AG09309 (cell line): ENCODE measurements around the gene GIPC2.

ENCODE experiments used
- DNase-seq: peaks from one replicate; pipeline ENCODE4 v3.0.0-alpha.2; 2010; ENCODE audit warnings: low read depth
- H3K4me3 ChIP-seq: 2 replicates; pipeline ENCODE4 v1.5.1; 2011; ENCODE audit warnings: mild to moderate bottlenecking, low read depth, low read length, moderate library complexity; ENCODE audit not compliant: control insufficient read depth
- TF ChIP-seq, protein P1 (sequence below): IDR thresholded peaks from 2 replicates; pipeline ENCODE4 v1.5.1; 2011; ENCODE audit warnings: mild to moderate bottlenecking, low read depth, low read length, inconsistent platforms; ENCODE audit not compliant: insufficient read depth, control insufficient read depth; ENCODE audit errors: missing control alignments

The GIPC2 gene

DNA sequence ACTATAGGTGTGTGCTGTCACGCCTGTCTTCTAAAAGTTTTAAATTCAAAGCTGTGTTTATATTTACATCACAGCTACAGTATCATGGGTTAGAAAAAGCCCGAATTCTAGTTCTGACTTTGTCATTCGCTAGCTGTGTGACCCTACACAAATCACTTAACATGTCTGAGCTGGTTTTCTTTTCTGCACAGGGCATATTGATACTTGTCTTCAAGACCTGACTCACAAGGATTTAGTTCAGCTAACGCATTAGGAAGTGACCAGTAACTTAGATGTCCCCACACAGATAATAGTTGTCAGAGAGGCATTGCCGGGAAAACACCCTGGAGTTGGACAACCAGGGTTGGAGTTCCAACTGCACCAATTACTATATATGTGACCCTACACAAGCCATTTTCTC is 25.9 kb downstream of the GIPC2 start:
- TF ChIP-seq, protein P1, sequence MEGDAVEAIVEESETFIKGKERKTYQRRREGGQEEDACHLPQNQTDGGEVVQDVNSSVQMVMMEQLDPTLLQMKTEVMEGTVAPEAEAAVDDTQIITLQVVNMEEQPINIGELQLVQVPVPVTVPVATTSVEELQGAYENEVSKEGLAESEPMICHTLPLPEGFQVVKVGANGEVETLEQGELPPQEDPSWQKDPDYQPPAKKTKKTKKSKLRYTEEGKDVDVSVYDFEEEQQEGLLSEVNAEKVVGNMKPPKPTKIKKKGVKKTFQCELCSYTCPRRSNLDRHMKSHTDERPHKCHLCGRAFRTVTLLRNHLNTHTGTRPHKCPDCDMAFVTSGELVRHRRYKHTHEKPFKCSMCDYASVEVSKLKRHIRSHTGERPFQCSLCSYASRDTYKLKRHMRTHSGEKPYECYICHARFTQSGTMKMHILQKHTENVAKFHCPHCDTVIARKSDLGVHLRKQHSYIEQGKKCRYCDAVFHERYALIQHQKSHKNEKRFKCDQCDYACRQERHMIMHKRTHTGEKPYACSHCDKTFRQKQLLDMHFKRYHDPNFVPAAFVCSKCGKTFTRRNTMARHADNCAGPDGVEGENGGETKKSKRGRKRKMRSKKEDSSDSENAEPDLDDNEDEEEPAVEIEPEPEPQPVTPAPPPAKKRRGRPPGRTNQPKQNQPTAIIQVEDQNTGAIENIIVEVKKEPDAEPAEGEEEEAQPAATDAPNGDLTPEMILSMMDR, result no peak
- DNase-seq, result no peak
- H3K4me3 ChIP-seq, result no peak overlapping the region

DNA sequence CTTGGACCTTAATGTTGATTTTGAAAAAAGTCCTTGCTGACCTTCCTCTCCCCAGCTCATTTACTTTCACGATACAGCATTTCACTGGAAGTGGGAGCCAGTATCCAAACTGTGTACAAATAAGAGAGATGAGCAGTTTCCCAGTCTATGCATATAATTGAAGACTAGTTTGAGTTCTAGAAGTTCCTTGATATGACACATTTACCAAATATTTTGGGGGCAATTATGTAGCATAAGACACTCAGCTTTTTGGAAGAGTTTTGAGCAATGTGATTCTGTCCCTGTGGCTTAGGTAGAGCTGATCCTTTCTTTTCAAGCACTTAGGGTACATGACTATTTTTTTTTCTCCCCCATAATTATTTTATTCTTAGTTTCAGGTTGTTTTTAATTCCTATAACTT is 26.4 kb downstream of the GIPC2 start:
- H3K4me3 ChIP-seq, result no peak overlapping the region
- DNase-seq, result no peak
- TF ChIP-seq, protein P1, result no peak

DNA sequence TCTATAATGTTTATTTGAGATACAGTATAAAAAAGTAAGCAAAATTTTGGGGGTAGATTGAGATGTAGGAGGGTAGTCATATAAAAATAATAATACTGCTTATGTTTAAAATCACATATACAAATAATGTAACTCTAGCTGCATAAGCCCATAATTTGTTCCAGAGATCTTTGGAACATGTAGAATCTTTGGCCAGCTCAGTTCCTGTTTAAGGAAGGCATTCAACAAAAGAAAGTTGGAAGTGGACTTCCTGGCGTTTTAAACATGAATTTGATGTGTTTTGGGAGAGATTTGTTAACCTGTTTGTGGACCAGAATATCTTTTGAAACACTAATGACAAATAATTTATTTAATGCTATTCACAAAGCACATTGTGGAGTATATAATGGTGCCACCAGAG is 27.7 kb downstream of the GIPC2 start:
- TF ChIP-seq, protein P1, result no peak
- H3K4me3 ChIP-seq, result no peak overlapping the region
- DNase-seq, result no peak

DNA sequence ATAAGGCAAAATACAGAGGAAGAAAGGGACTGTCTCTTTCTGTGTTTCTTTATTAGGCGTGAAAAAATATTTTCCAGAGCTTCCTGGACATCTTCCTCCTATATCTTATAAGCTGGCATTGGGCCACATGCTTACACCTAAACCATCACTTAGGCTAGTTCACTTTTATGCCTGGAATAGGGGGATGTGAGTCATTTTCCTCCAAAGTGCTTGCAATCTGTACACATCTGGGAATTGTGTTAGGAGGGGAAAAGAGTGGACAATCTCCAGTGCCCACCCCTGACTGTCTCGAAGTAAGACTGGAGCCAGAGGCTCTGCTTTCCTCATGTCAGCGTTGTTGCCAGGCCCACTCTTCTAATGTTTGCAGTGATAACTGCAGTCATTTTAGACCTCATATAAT is 29.9 kb downstream of the GIPC2 start:
- no peak overlapping the region for H3K4me3 ChIP-seq
- TF ChIP-seq, protein P1, result no peak
- no peak for DNase-seq

DNA sequence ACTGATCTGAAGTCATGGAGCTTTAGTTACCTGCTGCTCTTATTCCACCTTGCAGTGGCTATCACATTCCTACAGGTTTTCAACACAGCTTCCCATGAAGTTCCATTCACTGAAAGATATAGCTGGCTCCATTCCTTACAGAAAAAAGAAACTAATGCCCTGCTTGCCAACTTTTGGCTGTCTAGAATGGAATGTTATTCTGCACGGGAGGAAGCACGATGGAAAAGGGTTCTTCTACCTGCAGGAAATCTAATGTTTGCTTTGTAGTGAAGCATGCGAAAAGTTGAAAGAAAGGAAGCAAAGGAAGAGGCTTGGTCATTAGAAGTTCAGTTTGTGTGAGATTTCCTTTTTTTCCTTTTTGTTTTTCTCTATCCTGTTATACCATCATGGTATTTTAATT is 32.6 kb downstream of the GIPC2 start:
- no peak overlapping the region for H3K4me3 ChIP-seq
- no peak for DNase-seq
- TF ChIP-seq, protein P1, result no peak

DNA sequence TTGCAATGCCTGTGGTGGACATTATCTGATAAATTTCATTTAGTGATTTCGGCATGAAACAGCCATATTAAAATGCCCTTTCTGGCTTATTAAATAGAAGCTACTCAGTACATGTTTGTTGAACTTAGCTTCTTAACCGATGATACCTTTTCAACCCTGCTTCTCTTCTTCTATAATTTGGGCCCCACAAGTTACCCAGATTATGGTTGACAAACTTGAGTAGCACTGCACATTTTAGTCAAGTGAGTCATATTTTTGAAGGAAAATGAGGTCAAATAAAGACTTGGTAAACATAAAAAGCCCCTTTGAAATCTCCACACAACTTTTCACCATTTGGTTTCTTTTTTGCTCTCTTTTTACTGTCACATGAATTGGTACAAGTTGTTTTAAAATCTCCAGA is 33.8 kb downstream of the GIPC2 start:
- no peak overlapping the region for H3K4me3 ChIP-seq
- TF ChIP-seq, protein P1, result no peak
- DNase-seq, result no peak

DNA sequence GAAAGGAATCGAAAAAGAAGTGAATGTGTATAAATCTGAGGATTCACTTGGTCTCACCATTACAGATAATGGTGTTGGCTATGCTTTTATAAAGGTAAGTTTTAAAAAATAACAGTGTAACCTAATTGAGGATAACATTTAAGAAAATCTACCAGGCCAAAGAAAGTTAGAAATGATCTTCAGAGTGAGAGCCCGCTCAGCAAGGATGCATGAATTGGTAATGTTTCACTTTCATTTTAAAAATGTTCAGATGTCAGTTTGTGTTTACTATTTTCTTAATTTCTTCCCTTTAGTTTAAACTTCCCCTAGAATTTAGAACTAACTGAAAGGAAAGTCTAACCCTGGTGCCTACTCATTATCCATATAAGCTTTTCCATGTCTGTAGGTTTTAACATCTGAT is 35.0 kb downstream of the GIPC2 start:
- no peak overlapping the region for H3K4me3 ChIP-seq
- TF ChIP-seq, protein P1, result no peak
- no peak for DNase-seq
